H9 (cell line): ENCODE data around the gene SEC16B. TPM values are rescaled to one million over a fixed set of nuclear protein-coding genes. Genes with fewer than 3 reads are reported as not detected.

Experiments used
- DNase-seq: peaks from one replicate; pipeline ENCODE4 v3.0.0-alpha.2; 2017
- H2AFZ ChIP-seq: one replicate; pipeline ENCODE4 v1.6.1; 2013; ENCODE audit warnings: mild to moderate bottlenecking, low read length, control low read depth, moderate library complexity
- H2AK5ac ChIP-seq: 2 replicates; pipeline ENCODE4 v1.6.1; 2013; ENCODE audit warnings: low read length, control low read depth, mixed read lengths; ENCODE audit not compliant: insufficient read length
- H2BK120ac ChIP-seq: one replicate; pipeline ENCODE4 v1.6.1; 2013; ENCODE audit warnings: low read depth, mild to moderate bottlenecking, low read length, control low read depth, inconsistent platforms; ENCODE audit not compliant: poor library complexity, severe bottlenecking
- H2BK12ac ChIP-seq: 2 replicates; pipeline ENCODE4 v1.6.1; 2013; ENCODE audit warnings: low read length, control low read depth, mixed read lengths, low read depth; ENCODE audit not compliant: insufficient read length
- H2BK15ac ChIP-seq: 2 replicates; pipeline ENCODE4 v1.6.1; 2013; ENCODE audit warnings: low read depth, low read length, control low read depth
- H2BK20ac ChIP-seq: one replicate; pipeline ENCODE4 v1.6.1; 2013; ENCODE audit warnings: low read depth, mild to moderate bottlenecking, low read length, control low read depth, inconsistent platforms; ENCODE audit not compliant: poor library complexity, severe bottlenecking
- H2BK5ac ChIP-seq: 2 replicates; pipeline ENCODE4 v1.6.1; 2013; ENCODE audit warnings: low read length, control low read depth, mixed read lengths; ENCODE audit not compliant: insufficient read length
- H3K14ac ChIP-seq: 2 replicates; pipeline ENCODE4 v1.6.1; 2013; ENCODE audit warnings: low read length, control low read depth; ENCODE audit not compliant: insufficient read depth
- H3K18ac ChIP-seq: 2 replicates; pipeline ENCODE4 v1.6.1; 2013; ENCODE audit warnings: low read depth, mild to moderate bottlenecking, mixed read lengths, low read length, control low read depth; ENCODE audit not compliant: insufficient read length
- H3K23ac ChIP-seq: 2 replicates; pipeline ENCODE4 v1.6.1; 2013; ENCODE audit warnings: low read length, control low read depth, mixed read lengths, low read depth; ENCODE audit not compliant: insufficient read length
- H3K23me2 ChIP-seq: 2 replicates; pipeline ENCODE4 v1.6.1; 2013; ENCODE audit warnings: low read depth, mild to moderate bottlenecking, mixed read lengths, low read length, control low read depth; ENCODE audit not compliant: insufficient read length, poor library complexity, severe bottlenecking
- H3K27ac ChIP-seq: 2 replicates; pipeline ENCODE4 v1.5.1; 2013; ENCODE audit warnings: low read length, control low read depth, mixed read lengths, low read depth; ENCODE audit not compliant: insufficient read length
- H3K27me3 ChIP-seq: 2 replicates; pipeline ENCODE4 v1.6.1; 2013; ENCODE audit warnings: low read length, control low read depth, inconsistent platforms; ENCODE audit not compliant: insufficient read depth
- H3K4ac ChIP-seq: 2 replicates; pipeline ENCODE4 v1.6.1; 2013; ENCODE audit warnings: low read depth, mild to moderate bottlenecking, control low read depth, inconsistent platforms, low read length, moderate library complexity
- H3K4me1 ChIP-seq: 2 replicates; pipeline ENCODE4 v1.6.1; 2013; ENCODE audit warnings: low read length, control low read depth, inconsistent platforms; ENCODE audit not compliant: insufficient read depth
- H3K4me2 ChIP-seq: 2 replicates; pipeline ENCODE4 v1.6.1; 2013; ENCODE audit warnings: low read length, control low read depth, mixed read lengths; ENCODE audit not compliant: insufficient read length, insufficient read depth
- H3K56ac ChIP-seq: 2 replicates; pipeline ENCODE4 v1.6.1; 2013; ENCODE audit warnings: low read depth, mild to moderate bottlenecking, mixed read lengths, low read length, control low read depth; ENCODE audit not compliant: insufficient read length
- H3K79me1 ChIP-seq: 2 replicates; pipeline ENCODE4 v1.6.1; 2013; ENCODE audit warnings: low read depth, mild to moderate bottlenecking, moderate library complexity, low read length, control low read depth, inconsistent platforms; ENCODE audit not compliant: insufficient read depth, poor library complexity, severe bottlenecking
- H3K79me2 ChIP-seq: 2 replicates; pipeline ENCODE4 v1.6.1; 2013; ENCODE audit warnings: low read length, control low read depth, inconsistent platforms; ENCODE audit not compliant: insufficient read depth
- H3K9ac ChIP-seq: 2 replicates; pipeline ENCODE4 v1.6.1; 2013; ENCODE audit warnings: low read length, control low read depth, mixed read lengths; ENCODE audit not compliant: insufficient read length; ENCODE audit errors: extremely low read depth
- H3K9me3 ChIP-seq: one replicate; pipeline ENCODE4 v1.6.1; 2013; ENCODE audit warnings: low read depth, low read length, inconsistent platforms; ENCODE audit not compliant: control insufficient read depth
- H3T11ph ChIP-seq: one replicate; pipeline ENCODE4 v1.6.1; 2013; ENCODE audit warnings: mild to moderate bottlenecking, low read length, control low read depth, inconsistent platforms
- H4K20me1 ChIP-seq: one replicate; pipeline ENCODE4 v1.6.1; 2013; ENCODE audit not compliant: control insufficient read depth, insufficient read length, insufficient read depth
- H4K5ac ChIP-seq: 2 replicates; pipeline ENCODE4 v1.6.1; 2013; ENCODE audit warnings: low read depth, mild to moderate bottlenecking, mixed read lengths, low read length, control low read depth; ENCODE audit not compliant: insufficient read length
- H4K8ac ChIP-seq: replicated peaks from 2 replicates; pipeline ENCODE4 v1.6.1; 2013; ENCODE audit warnings: low read length, control low read depth, mixed read lengths, low read depth; ENCODE audit not compliant: insufficient read length
- H4K91ac ChIP-seq: 2 replicates; pipeline ENCODE4 v1.6.1; 2013; ENCODE audit warnings: low read depth, mild to moderate bottlenecking, moderate library complexity, mixed read lengths, low read length, control low read depth; ENCODE audit not compliant: insufficient read length
- H3K27ac Mint-ChIP-seq, 3 experiments: 2 replicates in 2 of 3; 3 replicates in 1 of 3; pipeline ENCODE4 v1.8.0; 2020 to 2021; ENCODE audit warnings: mixed read lengths in 3 of 3, mild to moderate bottlenecking in 1 of 3, moderate library complexity in 1 of 3
- H3K27me3 Mint-ChIP-seq: 2 replicates; pipeline ENCODE4 v1.8.0; 2021; ENCODE audit warnings: low read depth, mild to moderate bottlenecking, moderate library complexity, mixed read lengths
- H3K36me3 Mint-ChIP-seq, 3 experiments: 2 replicates in 2 of 3; 3 replicates in 1 of 3; pipeline ENCODE4 v1.8.0; 2020 to 2021; ENCODE audit warnings: low read depth in 3 of 3, mixed read lengths in 3 of 3; ENCODE audit not compliant: insufficient read depth in 1 of 3
- H3K4me1 Mint-ChIP-seq, 2 experiments: 2 replicates each; pipeline ENCODE4 v1.8.0; 2020; ENCODE audit warnings: mixed read lengths in 2 of 2
- H3K4me3 Mint-ChIP-seq, 2 experiments: 2 replicates in 1 of 2; 3 replicates in 1 of 2; pipeline ENCODE4 v1.8.0; 2020 to 2021; ENCODE audit warnings: mild to moderate bottlenecking in 2 of 2, mixed read lengths in 2 of 2, moderate library complexity in 1 of 2
- H3K9me3 Mint-ChIP-seq, 2 experiments: 2 replicates in 1 of 2; 3 replicates in 1 of 2; pipeline ENCODE4 v1.8.0; 2020; ENCODE audit warnings: mild to moderate bottlenecking in 2 of 2, mixed read lengths in 2 of 2, moderate library complexity in 1 of 2
- CTCF ChIP-seq: fragments of 200-600 bp; sonication (generic); conservative IDR thresholded peaks from 3 replicates; pipeline ENCODE4 v1.8.0; 2021; ENCODE audit warnings: antibody characterized with exemption, mild to moderate bottlenecking
- WGBS: extraction: QIAGEN DNeasy Blood & Tissue Kit; methylation state at CpG from one replicate; pipeline ENCODE4 v1.1.7; 2013; ENCODE audit warnings: missing lambda C conversion rate, low lambda C conversion rate, mixed read lengths; ENCODE audit not compliant: insufficient read length; ENCODE audit errors: extremely low coverage; 5-methylcytosine and 5-hydroxymethylcytosine counted together
- total RNA-seq: library from RNA; stranded (reverse); gene quantifications from 2 replicates; pipeline ENCODE4 v1.2.1, GENCODE V29; 2021

The SEC16B gene
- total RNA-seq, 1 experiment from 2014 or later = 0.83 TPM

- Histone ChIP-seq H3K4me1 (no peaks in the 10 kb centered on the region), H3K27me3 (no peaks in the 10 kb centered on the region), H2BK12ac (no peak overlapping the region), H3K56ac (no peak overlapping the region), H3K23ac (no peak overlapping the region), H2AFZ (no peak overlapping the region), H3K4me2 (no peak overlapping the region), H2BK20ac (no peak overlapping the region), H3K14ac (no peak overlapping the region), H3K79me2 (no peaks in the 10 kb centered on the region), H2BK5ac (no peak overlapping the region), H4K5ac (no peak overlapping the region), H4K91ac (no peak overlapping the region), H4K20me1 (no peaks in the 10 kb centered on the region), H3K27ac (no peak overlapping the region), H3K4ac (no peak overlapping the region), H4K8ac (no peak overlapping the region), H3K9ac (no peak overlapping the region), H3K79me1 (no peaks in the 10 kb centered on the region), H2BK15ac (no peak overlapping the region), H3T11ph (no peak overlapping the region), H2AK5ac (no peak overlapping the region), H3K23me2 (no peaks in the 10 kb centered on the region), H3K9me3 (no peaks in the 10 kb centered on the region), H3K18ac (no peak overlapping the region), H2BK120ac (no peak overlapping the region)
- WGBS = no CpG with 5 or more reads among the region's 2 CpGs
- no peak for TF ChIP-seq CTCF
- Mint-ChIP-seq H3K27me3 (no peaks in the 10 kb centered on the region), H3K27ac (no peak overlapping the region), H3K36me3 (no peaks in the 10 kb centered on the region), H3K4me3 (no peak overlapping the region), H3K4me1 (no peaks in the 10 kb centered on the region), H3K9me3 (no peaks in the 10 kb centered on the region)
- DNase-seq = no peak
Observed at GRCh38 chr1:177966199-177966598, 3.7 kb downstream of the SEC16B start.
